Neural progenitor cell (in vitro differentiated cells): ENCODE results near the gene PSMB5.

ENCODE experiments used
- CTCF ChIP-seq: fragments of 200-600 bp; sonication (generic); IDR thresholded peaks from 2 replicates; pipeline ENCODE4 v1.5.1; 2017; ENCODE audit warnings: antibody characterized with exemption, mild to moderate bottlenecking
- EZH2 ChIP-seq: fragments of 200-600 bp; sonication (generic); IDR thresholded peaks from 2 replicates; pipeline ENCODE4 v1.6.1; 2017; ENCODE audit warnings: antibody characterized with exemption, mild to moderate bottlenecking, moderate library complexity

- no peak for TF ChIP-seq CTCF
- TF ChIP-seq EZH2: no peak
Measured at GRCh38 chr14:23043754-23044153, 9.1 kb upstream of the PSMB5 start.
